GM18909 (cell line): ENCODE measurements around the gene NTMT2.
"Not testable (repeated sequence)": the region's sequence is repeated elsewhere in the genome, so short reads cannot be mapped to it uniquely, and the experiment has no call there.

Source experiments
- ATAC-seq: cut with Tn5 transposase; IDR thresholded peaks from one replicate; pipeline ENCODE4 v1.9.1; 2021; ENCODE audit warnings: mild to moderate bottlenecking; ENCODE audit not compliant: unreplicated experiment, poor library complexity

Gene NTMT2

DNA sequence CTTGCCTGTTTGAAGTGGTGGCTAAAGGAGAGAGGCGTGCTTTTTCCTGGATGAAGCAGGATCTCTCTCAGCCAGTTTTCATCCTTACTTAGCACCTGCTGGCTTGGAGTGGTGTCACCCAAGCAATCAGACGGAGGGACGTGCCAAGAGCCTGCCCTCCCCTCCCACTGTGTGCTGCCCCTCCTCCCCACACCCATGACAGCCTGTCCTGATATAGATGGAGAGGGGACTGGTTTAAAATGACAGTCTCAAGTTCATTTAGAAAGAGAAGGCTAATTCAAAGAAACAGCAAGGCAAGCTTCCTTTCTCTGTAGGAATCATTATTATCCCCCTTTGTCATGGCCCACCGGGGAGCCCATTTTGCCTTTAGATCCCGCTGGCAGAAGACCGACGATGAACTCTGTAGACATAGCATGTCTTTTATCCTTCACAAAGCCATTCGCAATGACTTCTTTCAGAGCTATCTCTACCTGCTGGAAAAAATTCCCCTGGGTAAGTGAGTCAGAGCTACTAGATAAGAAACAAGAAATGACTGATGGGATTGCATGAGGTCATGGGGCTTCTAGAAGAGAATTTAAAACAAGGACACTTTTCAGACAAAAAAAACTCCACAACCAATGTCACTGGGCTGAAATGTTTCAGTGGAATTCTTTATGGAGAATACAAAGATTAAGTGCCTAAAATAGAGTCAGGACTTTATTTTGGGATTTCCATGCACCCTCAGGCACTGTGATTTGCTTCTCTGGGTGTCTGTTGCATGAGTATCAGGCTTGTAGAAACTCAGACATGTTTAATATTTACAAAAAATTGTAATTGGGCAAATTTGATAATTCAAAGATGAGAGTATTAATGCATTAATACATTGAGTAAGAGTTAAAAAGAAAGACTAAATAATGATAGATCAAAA lies at the start of gene NTMT2:
Gene NTMT2 (plus strand): TSS at position 190 of the 907 bp plus-strand sequence. CDS start 149 bp downstream, at position 339.
- ATAC-seq: no peak

DNA sequence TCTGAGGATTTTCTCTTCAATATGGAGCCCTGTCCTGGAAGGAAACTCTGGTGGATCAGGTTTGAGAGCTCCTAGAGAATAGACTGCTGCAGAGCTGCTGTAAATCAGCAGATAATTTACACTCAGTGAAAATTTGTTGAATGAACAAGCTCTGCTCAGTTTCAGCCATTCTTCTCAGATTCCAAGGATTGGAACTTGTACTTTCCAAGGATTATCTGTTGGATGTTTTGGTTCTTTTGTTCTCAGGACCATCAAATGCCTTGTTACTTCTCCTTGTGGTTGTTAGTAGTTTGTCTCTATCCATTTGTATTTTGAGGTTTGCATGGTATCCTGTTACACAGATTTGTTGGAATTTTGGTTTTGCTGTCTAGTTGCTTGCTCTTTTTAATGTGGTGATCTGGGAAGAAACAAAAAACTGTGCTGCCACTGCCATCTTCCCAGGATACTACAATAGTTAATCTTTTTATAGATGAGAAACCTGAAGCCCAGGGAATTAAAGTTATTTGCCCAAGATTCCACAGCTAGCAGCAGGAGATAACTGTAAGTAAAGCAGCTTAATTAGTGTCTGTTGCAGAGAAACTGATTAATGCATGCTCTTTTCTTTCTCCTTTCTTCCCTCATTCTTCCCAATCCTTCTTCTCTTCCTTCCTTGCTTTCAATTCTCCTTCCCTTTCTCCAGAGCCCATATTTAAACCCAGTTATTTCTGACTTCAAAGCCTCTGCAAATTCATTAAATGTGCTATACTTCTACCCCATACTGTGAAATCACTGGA lies 49.6 kb upstream of the NTMT2 start:
- no peak for ATAC-seq

DNA sequence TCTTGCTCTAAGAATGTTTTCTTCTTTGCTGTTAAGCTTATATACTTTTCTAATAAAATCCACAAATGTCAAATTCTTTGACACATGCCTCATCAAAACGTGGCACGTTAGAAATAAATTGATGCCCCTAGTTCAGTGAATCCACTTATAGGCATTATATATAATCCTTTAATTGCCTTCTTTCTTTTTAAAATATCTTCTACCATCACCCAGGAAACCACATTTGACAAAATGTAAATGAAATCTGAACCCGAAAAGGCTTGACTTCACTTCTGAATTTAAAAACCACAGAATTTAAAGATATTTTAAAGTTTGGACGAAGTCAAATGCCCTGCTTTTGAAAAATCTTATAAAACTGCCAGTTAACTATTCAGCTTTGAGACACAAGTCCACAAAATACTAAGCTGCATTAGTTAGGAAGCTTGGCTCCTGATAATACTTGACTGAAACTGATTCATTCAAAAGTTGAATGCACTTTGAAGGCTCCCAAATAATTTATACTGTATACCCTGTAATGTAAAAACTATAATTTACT lies 48.9 kb upstream of the NTMT2 start:
- no peak for ATAC-seq

DNA sequence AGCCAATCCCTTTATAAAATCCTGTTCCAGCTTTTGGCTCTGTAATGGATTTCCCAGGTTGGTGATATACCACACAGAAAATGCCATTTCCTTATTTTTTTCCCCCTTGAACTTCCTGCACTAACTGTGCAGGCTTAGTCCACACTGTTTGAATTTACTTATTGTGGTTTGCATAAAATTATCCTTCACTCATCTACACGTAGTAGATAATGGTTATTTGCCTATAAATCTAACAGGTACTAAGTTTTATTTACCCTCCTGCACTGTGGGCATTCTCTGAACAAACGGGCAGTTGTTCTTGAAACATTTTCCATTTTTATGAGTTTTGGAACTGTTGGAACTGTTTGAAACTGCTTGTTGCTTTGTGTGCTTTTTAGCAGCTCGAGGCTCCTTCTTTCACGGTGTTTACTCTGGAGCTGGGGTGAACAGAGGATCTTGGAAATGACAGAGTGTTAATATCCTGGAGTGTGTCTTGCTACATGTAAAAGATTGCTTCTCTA lies 48.3 kb upstream of the NTMT2 start:
- no peak for ATAC-seq

DNA sequence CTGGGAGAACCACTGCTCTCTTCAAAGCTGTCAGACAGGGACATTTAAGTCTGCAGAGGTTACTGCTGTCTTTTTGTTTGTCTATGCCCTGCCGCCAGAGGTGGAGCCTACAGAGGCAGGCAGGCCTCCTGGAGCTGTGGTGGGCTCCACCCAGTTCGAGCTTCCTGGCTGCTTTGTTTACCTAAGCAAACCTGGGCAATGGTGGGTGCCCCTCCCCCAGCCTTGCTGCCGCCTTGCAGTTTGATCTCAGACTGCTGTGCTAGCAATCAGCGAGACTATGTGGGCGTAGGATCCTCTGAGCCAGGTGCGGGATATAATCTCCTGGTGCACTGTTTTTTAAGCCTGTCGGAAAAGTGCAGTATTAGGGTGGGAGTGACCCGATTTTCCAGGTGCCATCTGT lies 32.6 kb upstream of the NTMT2 start:
- not testable (repeated sequence) for ATAC-seq

DNA sequence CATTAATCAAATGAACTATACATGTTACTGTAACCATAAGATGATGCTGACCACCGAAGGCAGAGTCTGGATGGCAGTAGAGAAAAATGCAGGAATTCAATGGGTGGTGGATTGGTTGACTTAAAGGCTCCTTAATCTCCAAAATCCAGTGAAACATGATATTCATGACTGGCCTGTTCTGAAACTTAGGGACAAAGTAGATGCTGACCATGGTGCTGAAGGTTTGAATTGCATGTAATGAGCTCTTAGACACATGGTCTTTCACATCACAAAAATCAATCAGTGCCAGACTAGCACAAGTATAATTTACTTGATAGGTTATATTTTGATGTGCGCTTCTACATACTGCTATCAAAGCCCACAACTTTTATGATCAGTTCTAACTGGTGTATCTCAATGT lies 30.9 kb upstream of the NTMT2 start:
- no peak for ATAC-seq

DNA sequence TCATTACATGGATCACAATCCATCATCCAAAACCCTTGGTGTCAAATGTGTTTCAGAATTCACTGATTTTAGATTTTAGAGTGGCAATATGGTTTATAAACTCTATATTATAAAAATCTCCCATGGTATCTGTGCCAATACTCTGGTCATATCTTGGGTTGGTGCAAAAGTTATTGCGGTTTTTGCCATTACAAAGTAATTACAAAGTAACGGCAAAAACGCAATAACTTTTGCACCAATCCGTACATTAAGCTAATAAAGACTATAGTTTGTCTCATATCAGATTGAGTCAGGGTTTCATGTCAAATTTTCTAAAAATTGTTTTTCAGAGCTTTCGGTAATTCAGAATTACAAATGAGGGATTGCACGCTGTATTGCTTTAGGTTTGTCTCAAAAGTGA lies 23.4 kb upstream of the NTMT2 start:
- ATAC-seq: no peak

DNA sequence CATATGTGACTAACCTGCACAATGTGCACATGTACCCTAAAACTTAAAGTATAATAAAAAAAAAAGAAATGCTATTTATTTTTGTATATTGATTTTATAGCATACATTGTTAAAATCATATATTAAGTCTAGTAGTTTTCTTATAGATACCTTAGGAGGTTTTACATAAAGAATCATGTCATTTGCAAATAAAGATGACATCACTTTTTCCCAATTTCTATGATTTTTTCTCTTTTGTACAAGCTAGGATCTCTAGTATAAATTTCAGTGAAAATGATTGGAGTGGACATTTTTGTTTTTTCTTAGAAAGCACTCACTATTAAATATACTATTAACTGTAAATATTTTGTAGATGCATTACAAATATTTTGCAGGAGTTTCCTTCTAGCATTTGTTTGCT lies 20.5 kb upstream of the NTMT2 start:
- ATAC-seq: no peak

DNA sequence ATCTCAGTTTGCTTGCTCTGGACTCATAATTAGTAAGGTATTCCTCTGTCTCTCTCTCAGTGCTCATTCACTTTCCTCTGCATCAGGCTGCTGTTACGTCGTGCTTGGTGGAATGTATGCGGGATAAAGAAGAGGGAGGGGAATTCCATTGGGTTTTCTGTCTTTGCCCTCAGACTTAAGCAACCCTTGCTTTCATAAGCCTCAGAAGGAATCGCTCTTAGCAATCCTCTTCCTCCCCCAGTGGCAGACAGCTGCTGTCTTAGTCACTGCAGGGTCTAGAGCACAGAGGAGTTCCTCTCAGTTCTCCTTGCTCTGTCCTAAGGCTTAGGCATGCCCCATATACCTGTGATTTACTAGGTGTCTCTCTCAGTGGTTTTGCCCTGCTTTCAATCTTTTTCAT lies 19.1 kb upstream of the NTMT2 start:
- peak; percentile 95 for ATAC-seq

DNA sequence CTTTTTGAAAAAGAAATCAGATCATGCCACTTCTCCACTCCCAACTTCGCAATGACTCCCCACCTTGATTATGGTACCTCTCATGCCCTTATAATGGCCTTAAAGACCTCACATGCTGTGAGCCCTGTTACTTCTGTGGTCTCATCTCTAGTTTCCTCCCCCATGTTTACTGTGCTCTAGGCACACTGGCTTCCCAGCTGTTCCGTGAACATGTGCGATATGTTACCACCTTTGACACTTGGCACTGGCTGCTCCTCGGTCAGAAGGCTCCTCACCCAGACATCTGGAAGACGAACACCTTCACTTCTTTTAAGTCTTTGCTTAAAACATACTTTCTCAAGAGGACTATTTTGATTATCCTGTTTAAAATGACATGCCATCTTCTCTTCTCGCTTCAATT lies 14.3 kb upstream of the NTMT2 start:
- ATAC-seq: no peak

DNA sequence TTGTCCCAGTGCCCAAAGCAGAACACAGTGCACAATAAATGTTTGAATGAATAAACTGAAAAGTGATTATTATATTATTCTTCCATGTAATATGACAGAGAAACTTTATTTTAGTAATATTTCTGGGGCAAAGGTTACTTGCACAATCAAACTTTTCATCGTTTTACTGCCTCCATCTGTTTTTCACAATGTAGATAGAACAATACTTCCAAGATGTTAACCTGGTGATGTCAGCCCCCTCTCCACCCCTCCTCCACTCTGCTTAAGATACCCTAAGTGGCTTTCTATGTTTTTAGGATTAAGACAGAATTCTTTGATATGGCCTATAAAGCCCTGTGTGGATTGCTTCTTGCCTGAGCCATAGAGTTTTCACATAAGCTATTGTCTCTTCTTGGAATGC lies 13.8 kb upstream of the NTMT2 start:
- no peak for ATAC-seq

DNA sequence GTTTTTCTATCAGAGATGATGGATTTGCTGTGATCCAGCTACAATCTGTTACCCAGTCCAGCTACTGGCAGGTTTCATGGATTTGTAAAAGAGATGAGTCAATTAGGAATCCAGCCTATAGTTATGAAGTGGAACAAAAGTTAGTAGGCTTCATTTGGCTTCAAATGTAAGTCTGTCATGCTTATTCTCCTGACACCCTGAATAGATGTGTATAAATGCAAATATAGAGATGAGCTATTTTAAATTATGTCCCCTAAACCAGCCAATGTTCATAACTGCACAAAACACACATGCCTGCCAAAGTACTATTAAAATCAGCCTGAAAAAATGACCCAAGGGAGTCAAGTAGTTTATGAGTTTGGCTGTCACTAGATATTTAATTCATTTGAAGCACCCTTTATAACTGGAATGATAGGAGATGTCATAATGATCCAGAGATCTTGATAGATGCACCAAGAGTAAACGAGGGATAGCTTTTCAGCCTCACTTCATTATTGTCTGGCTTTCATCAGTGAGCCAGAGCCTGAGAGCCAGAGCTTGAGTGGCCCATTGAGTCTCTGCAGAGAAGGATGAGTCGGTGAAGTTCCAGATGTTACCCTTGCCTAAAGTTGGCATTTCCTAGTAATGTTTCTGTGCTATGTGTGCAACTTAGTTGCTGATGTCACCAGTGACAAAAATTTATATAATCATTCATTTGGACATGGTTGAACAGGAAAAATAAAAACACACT lies 11.8 kb upstream of the NTMT2 start:
- no peak for ATAC-seq

DNA sequence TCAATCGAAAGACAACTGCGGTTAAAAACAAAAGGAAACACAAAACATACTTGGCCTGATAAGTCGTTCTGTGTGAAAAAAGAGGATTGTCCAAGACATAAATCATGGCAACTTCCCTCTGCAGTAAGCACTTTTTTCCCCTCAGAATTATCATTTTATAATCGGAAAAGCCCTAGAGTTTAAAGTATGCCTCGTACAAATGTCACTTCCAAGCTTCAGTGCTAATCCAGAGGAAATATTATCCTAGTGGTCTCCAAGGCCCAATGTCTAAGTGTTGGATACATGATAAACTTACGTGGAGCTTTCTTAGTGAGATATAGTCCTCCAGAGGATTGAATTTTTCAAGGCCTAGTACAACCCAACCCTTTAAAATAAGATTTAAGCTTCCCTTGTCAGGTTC lies 11.2 kb upstream of the NTMT2 start:
- no peak for ATAC-seq

DNA sequence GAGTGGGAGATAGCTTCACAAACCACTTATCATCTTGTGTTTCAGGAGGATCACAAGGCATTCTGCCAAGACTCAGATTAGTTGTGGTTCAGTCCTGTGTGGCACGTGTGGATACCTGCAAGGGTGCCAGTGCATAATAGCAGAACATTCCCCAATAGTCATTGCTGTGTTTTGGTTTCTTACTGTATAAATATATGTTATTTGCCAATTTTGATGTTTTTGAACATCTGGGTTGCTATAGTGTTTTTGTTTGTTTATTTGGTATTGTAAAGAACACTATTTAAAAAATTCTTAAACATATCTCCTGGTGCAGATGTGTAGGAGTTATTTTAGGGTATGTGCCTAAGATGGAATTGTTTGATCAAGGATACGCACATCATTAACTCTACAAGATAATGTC lies 5.4 kb upstream of the NTMT2 start:
- no peak for ATAC-seq

DNA sequence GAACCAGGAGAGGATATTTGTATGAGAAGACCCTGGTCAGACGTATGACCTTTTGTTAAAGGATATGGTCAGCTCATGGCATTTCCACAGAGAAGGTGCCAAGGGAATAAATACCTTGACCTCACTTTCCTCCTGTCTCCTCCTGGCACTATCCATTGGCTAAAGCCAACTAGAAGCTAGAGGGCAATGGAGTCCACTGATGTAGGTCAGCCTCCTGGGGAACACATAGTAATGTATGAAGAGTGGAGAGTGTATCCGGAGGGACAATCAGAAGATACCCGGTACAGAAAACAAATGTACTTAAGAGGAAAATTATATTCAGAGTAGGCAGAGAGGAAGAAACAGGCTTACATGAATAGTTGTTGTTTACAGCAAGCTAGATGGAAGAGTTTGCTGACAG lies 698 bp upstream of the NTMT2 start:
- no peak for ATAC-seq

DNA sequence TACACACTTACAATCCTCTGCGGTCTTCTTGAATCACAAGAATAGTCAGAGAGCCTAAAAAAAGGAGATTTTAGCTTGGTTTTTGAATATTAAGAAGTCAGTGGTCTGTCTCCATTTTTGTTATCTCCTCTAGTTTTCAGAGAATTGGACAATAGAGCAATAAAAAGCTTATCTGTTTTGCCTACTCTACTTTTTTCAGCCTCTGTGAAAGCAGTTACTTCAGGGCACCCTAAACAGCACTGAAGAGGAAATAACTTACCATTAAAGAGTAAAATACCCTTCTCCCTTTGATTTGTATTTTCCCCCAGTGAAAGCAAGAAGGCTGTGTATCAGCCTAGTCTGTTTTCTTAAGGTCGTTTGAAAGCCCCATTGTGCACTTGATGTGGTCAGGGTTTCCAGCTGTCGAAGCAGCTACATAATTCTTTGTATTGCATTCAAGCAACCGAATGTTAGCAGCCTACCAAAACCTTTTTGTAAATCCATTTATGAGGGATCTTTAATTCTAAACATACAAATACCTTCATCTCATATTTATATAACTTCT lies 1.0 kb downstream of the NTMT2 start:
- no peak for ATAC-seq

DNA sequence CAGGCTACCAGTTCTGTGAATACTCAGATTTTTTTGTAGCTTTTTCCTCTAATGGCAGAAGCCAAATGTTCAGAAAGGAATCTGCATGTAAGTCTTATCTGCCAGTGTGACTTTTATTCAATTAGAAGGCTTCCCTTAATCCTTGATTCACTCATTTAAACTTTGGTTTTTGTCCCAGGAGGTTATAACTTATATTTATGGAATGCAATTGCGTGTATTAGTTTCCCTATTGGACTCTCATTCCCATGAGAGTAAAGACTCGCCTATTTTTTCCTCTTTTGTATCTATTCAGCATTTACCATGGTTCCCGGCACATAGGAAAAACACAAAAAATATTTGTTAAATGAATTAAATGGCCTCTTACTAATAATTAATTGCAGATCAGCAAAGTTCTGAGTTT lies 3.5 kb downstream of the NTMT2 start:
- ATAC-seq: no peak

DNA sequence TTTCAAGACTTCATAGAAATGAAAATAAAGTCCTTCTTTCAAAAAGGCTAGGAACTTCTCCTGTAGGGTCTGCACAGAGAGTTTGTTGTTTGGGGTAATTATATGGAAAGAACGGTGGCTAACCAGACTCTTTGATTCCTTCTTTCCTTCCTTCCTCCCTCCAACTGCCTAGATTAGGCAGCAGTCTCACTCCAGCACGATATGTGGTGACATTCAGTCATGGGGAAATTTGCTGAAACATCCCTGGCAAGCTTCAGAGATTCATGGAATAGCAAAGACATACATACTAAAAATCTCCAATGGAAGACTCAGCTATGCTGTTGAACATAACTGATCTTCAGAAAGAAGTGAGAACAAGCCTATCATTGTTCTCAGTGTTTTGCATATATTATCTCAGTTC lies 4.3 kb downstream of the NTMT2 start:
- ATAC-seq: no peak

DNA sequence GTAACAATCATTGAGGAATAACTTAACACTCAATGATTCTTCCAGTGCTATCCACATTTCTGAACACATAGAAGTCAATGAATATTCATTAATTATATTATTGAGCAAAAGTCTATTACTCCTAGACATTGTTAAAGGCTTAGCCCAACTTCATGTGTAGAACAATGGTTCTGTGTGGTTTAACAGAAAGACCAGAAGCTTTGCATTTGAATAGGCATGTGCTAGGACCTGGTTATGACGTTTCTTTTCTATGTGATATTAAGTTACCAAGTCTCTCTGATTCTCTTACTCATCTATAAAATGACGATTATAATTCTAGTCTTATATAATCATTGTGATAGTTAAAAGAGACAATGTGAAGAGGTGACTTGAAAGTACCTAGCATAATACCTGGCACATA lies 5.2 kb downstream of the NTMT2 start:
- no peak for ATAC-seq

DNA sequence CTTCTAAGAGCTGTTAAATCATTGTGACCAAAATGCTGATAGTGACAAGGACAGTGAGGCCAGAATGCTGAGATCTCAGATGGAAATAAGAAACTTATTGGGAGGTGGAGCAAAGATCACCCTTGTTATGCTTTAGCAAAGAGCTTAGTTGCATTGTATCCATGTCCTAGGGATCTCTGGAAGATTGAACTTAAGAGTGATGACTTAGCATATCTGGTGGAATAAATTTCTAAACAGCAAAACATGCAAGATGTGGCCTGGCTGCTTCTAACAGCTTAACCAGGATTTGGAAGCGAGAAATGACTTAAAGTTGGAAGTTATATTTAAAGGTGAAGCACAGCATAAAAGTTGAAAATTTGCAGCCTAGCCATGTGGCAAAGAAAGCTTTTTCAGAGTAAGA lies 7.7 kb downstream of the NTMT2 start:
- no peak for ATAC-seq
